GM23338 (cell line): ENCODE measurements around the gene PDE4D.

Experiments used
- EZH2 ChIP-seq: fragments of 200-600 bp; sonication (generic); IDR thresholded peaks from one replicate; pipeline ENCODE4 v1.8.0; 2017; ENCODE audit warnings: antibody characterized with exemption, mild to moderate bottlenecking, low read depth; ENCODE audit not compliant: unreplicated experiment
- EZH2phosphoT487 ChIP-seq: fragments of 200-600 bp; sonication (generic); IDR thresholded peaks from one replicate; pipeline ENCODE4 v1.8.1; 2018; ENCODE audit warnings: antibody characterized with exemption; ENCODE audit not compliant: unreplicated experiment
- POLR2AphosphoS5 ChIP-seq: IDR thresholded peaks from 2 replicates; pipeline ENCODE4 v1.6.1; 2016; ENCODE audit warnings: antibody characterized with exemption, low read depth
- REST ChIP-seq: IDR thresholded peaks from one replicate; pipeline ENCODE4 v1.6.1; 2018; ENCODE audit warnings: antibody characterized with exemption; ENCODE audit not compliant: unreplicated experiment
- ZNF462 ChIP-seq: fragments of 250-450 bp; sonication (Bioruptor Pico); IDR thresholded peaks from 2 replicates; pipeline ENCODE4 v1.5.0; 2020; ENCODE audit warnings: mild to moderate bottlenecking, moderate library complexity
- TF ChIP-seq, protein P1 (sequence below), 2 experiments: fragments of 200-600 bp in 1 of 2; sonication (generic) in 1 of 2; conservative IDR thresholded peaks; 2 replicates each; pipeline versions ENCODE4 v1.5.1 to v1.6.1; 2016 to 2017; ENCODE audit warnings: antibody characterized with exemption in 2 of 2, low read depth in 2 of 2, mild to moderate bottlenecking in 2 of 2, moderate library complexity in 1 of 2
- TF ChIP-seq, protein P2 (sequence below): IDR thresholded peaks from 2 replicates; pipeline ENCODE4 v1.6.1; 2016; ENCODE audit warnings: antibody characterized with exemption

GRCh38 chr5:59254055-59254687 is 639.4 kb downstream of the PDE4D start:
- TF ChIP-seq, protein P1, sequence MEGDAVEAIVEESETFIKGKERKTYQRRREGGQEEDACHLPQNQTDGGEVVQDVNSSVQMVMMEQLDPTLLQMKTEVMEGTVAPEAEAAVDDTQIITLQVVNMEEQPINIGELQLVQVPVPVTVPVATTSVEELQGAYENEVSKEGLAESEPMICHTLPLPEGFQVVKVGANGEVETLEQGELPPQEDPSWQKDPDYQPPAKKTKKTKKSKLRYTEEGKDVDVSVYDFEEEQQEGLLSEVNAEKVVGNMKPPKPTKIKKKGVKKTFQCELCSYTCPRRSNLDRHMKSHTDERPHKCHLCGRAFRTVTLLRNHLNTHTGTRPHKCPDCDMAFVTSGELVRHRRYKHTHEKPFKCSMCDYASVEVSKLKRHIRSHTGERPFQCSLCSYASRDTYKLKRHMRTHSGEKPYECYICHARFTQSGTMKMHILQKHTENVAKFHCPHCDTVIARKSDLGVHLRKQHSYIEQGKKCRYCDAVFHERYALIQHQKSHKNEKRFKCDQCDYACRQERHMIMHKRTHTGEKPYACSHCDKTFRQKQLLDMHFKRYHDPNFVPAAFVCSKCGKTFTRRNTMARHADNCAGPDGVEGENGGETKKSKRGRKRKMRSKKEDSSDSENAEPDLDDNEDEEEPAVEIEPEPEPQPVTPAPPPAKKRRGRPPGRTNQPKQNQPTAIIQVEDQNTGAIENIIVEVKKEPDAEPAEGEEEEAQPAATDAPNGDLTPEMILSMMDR (conservative IDR thresholded peaks at IDR 0.05; ENCODE audit: low read depth in 2 of 2) = no peak
- TF ChIP-seq EZH2phosphoT487 (no peak), ZNF462 (no peak), EZH2 (no peak), POLR2AphosphoS5 (no peak), REST (no peak)
- TF ChIP-seq, protein P2, sequence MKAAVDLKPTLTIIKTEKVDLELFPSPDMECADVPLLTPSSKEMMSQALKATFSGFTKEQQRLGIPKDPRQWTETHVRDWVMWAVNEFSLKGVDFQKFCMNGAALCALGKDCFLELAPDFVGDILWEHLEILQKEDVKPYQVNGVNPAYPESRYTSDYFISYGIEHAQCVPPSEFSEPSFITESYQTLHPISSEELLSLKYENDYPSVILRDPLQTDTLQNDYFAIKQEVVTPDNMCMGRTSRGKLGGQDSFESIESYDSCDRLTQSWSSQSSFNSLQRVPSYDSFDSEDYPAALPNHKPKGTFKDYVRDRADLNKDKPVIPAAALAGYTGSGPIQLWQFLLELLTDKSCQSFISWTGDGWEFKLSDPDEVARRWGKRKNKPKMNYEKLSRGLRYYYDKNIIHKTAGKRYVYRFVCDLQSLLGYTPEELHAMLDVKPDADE = no peak
